A549 (cell line): ENCODE measurements around the gene PMPCA.
"Not testable (repeated sequence)": the region's sequence is repeated elsewhere in the genome, so short reads cannot be mapped to it uniquely, and the experiment has no call there.

ENCODE experiments used
- BCL3 ChIP-seq: fragments of >200 bp; sonication (Bioruptor Twin); formaldehyde crosslinking; IDR thresholded peaks from 3 replicates; pipeline ENCODE4 v1.6.1; 2016
- CBX2 ChIP-seq: fragments of 200-600 bp; sonication (generic); IDR thresholded peaks from 2 replicates; pipeline ENCODE4 v1.6.1; 2016; ENCODE audit warnings: low read depth, mild to moderate bottlenecking, borderline replicate concordance
- CTCF ChIP-seq: fragments of >200 bp; sonication (Bioruptor Twin); formaldehyde crosslinking; IDR thresholded peaks from 3 replicates; pipeline ENCODE4 v1.5.1; 2016
- HES2 ChIP-seq: fragments of >200 bp; sonication (Bioruptor Twin); formaldehyde crosslinking; IDR thresholded peaks from 2 replicates; pipeline ENCODE4 v1.6.1; 2016
- KDM1A ChIP-seq: fragments of 200-600 bp; sonication (generic); IDR thresholded peaks from 2 replicates; pipeline ENCODE4 v1.6.1; 2016; ENCODE audit warnings: low read depth, mild to moderate bottlenecking
- MAX ChIP-seq: IDR thresholded peaks from 2 replicates; pipeline ENCODE4 v1.6.1; 2012
- REST ChIP-seq: fragments of 200-600 bp; sonication (generic); IDR thresholded peaks from 2 replicates; pipeline ENCODE4 v1.6.1; 2016; ENCODE audit warnings: antibody characterized with exemption, mild to moderate bottlenecking, moderate library complexity
- SMC3 ChIP-seq: fragments of >200 bp; sonication (Bioruptor Twin); formaldehyde crosslinking; IDR thresholded peaks from 3 replicates; pipeline ENCODE4 v1.6.1; 2018; ENCODE audit warnings: inconsistent platforms

- not testable (repeated sequence) for TF ChIP-seq CTCF, KDM1A, CBX2, REST, SMC3, BCL3, HES2, MAX
Measured at GRCh38 chr9:136405904-136406303, 4.6 kb upstream of the PMPCA start.
